ENCODE measurements around the gene ARHGAP15. TPM values are rescaled to one million over a fixed set of nuclear protein-coding genes. Genes with fewer than 3 reads are reported as not detected.

The ARHGAP15 gene
- total RNA-seq, 1 experiment from 2014 or later = not detected

GRCh38 chr2:143375384-143375880, 246.2 kb downstream of the ARHGAP15 start:
- no peaks in the 10 kb centered on the region for H3K27me3 ChIP-seq (ENCODE audit: insufficient read depth, low read depth)
- no peak for DNase-seq
- H3K27ac ChIP-seq = no peak overlapping the region
- H3K9me3 ChIP-seq (ENCODE audit: insufficient read depth, low read depth) = no peaks in the 10 kb centered on the region
- H3K36me3 ChIP-seq (ENCODE audit: low read depth) = no peaks in the 10 kb centered on the region
- no peak overlapping the region for H2AFZ ChIP-seq
- H3F3A ChIP-seq (ENCODE audit: insufficient read depth, low read depth) = no peaks in the 10 kb centered on the region
- no peaks in the 10 kb centered on the region for H3K9me2 ChIP-seq (ENCODE audit: insufficient read depth)
- intact Hi-C loops (cut with micrococcal nuclease; ENCODE audit: unreplicated experiment) = no loop called here
- no peaks in the 10 kb centered on the region for H4K20me1 ChIP-seq (ENCODE audit: insufficient read depth)
- no TSS peak for BruUV-seq (replicated peaks)
- no peak overlapping the region for H3K4me2 ChIP-seq
- no peaks in the 10 kb centered on the region for H3K4me1 ChIP-seq (replicated peaks; ENCODE audit: insufficient read depth)
- no peak overlapping the region for H3K4me3 ChIP-seq
- no peak for TF ChIP-seq EZH2 (IDR thresholded peaks at IDR 0.05; ENCODE audit: low read depth)
- no peaks in the 10 kb centered on the region for H3K79me2 ChIP-seq (ENCODE audit: low read depth)
- POLR2A ChIA-PET (ENCODE audit: unreplicated experiment) = no interaction called here
- CTCF ChIA-PET = no interaction called here

DNA sequence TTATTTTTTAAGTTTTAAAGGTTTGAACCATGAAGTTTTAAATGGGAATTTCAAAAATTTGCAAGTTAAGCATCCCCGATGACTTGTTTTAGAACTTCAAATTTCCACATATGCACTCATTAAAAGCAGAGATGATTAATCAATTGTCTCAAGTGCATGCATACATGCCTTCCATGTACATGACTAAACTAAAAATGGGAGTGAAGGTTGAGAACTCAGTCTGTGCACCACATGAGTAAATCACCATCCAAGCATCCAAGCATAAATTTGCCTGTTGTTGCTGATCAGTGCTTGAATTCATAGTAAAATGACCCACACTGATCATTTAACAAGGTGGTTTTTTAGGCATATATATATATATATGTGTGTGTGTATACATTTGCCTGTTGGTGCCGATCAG, 249.8 kb downstream of the ARHGAP15 start:
- Histone ChIP-seq H3K79me2 (ENCODE audit: low read depth) (no peaks in the 10 kb centered on the region), H3K4me2 (no peak overlapping the region), H3K9me2 (ENCODE audit: insufficient read depth) (no peaks in the 10 kb centered on the region), H3K4me1 (replicated peaks; ENCODE audit: insufficient read depth) (no peaks in the 10 kb centered on the region), H3K27me3 (ENCODE audit: insufficient read depth, low read depth) (no peaks in the 10 kb centered on the region), H2AFZ (no peak overlapping the region), H4K20me1 (ENCODE audit: insufficient read depth) (no peaks in the 10 kb centered on the region), H3K36me3 (ENCODE audit: low read depth) (no peaks in the 10 kb centered on the region), H3K27ac (no peak overlapping the region), H3K9me3 (ENCODE audit: insufficient read depth, low read depth) (no peaks in the 10 kb centered on the region), H3F3A (ENCODE audit: insufficient read depth, low read depth) (no peaks in the 10 kb centered on the region), H3K4me3 (no peak overlapping the region)
- BruUV-seq (replicated peaks) = no TSS peak
- ChIA-PET CTCF (no interaction called here), POLR2A (ENCODE audit: unreplicated experiment) (no interaction called here)
- TF ChIP-seq EZH2 (IDR thresholded peaks at IDR 0.05; ENCODE audit: low read depth) = no peak
- TF ChIP-seq, protein P1, sequence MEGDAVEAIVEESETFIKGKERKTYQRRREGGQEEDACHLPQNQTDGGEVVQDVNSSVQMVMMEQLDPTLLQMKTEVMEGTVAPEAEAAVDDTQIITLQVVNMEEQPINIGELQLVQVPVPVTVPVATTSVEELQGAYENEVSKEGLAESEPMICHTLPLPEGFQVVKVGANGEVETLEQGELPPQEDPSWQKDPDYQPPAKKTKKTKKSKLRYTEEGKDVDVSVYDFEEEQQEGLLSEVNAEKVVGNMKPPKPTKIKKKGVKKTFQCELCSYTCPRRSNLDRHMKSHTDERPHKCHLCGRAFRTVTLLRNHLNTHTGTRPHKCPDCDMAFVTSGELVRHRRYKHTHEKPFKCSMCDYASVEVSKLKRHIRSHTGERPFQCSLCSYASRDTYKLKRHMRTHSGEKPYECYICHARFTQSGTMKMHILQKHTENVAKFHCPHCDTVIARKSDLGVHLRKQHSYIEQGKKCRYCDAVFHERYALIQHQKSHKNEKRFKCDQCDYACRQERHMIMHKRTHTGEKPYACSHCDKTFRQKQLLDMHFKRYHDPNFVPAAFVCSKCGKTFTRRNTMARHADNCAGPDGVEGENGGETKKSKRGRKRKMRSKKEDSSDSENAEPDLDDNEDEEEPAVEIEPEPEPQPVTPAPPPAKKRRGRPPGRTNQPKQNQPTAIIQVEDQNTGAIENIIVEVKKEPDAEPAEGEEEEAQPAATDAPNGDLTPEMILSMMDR (conservative IDR thresholded peaks at IDR 0.05) = no peak
- intact Hi-C loops (cut with micrococcal nuclease; ENCODE audit: unreplicated experiment) = no loop called here
- DNase-seq = no peak

DNA sequence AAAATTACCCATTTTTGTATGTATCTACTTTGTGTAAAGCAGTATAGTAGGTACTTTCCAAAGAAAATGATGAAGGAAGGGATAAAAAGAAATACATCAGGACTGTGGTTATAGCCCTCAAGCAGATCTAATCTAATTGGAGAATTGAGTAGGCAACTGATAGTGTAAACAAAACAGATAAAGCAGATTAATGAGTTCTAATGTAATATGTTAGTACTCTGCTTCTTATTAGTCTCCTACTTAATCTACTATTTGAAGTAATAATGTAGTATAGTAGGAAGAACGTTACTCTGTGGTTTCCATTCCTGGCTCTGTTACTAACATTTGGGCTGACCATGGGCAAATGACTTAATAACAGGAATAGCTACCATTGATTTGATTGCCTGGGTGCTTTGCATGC, 250.7 kb downstream of the ARHGAP15 start:
- POLR2A ChIA-PET (ENCODE audit: unreplicated experiment) = no interaction called here
- CTCF ChIA-PET = no interaction called here
- no peaks in the 10 kb centered on the region for H3K27me3 ChIP-seq (ENCODE audit: insufficient read depth, low read depth)
- no peaks in the 10 kb centered on the region for H4K20me1 ChIP-seq (ENCODE audit: insufficient read depth)
- H3K4me3 ChIP-seq = no peak overlapping the region
- BruUV-seq (replicated peaks) = no TSS peak
- no peak overlapping the region for H2AFZ ChIP-seq
- H3K4me2 ChIP-seq = no peak overlapping the region
- TF ChIP-seq, protein P1 (conservative IDR thresholded peaks at IDR 0.05) = no peak
- TF ChIP-seq EZH2 (IDR thresholded peaks at IDR 0.05; ENCODE audit: low read depth) = no peak
- H3K79me2 ChIP-seq (ENCODE audit: low read depth) = no peaks in the 10 kb centered on the region
- no peak overlapping the region for H3K27ac ChIP-seq
- intact Hi-C loops (cut with micrococcal nuclease; ENCODE audit: unreplicated experiment) = no loop called here
- H3K9me3 ChIP-seq (ENCODE audit: insufficient read depth, low read depth) = no peaks in the 10 kb centered on the region
- H3K4me1 ChIP-seq (replicated peaks; ENCODE audit: insufficient read depth) = no peaks in the 10 kb centered on the region
- no peaks in the 10 kb centered on the region for H3K9me2 ChIP-seq (ENCODE audit: insufficient read depth)
- H3F3A ChIP-seq (ENCODE audit: insufficient read depth, low read depth) = no peaks in the 10 kb centered on the region
- no peaks in the 10 kb centered on the region for H3K36me3 ChIP-seq (ENCODE audit: low read depth)
- no peak for DNase-seq

GRCh38 chr2:143382573-143382972, 253.4 kb downstream of the ARHGAP15 start:
- intact Hi-C loops (cut with micrococcal nuclease; ENCODE audit: unreplicated experiment) = no loop called here
- BruUV-seq (replicated peaks) = no TSS peak
- Histone ChIP-seq H3K4me1 (replicated peaks; ENCODE audit: insufficient read depth) (no peaks in the 10 kb centered on the region), H3F3A (ENCODE audit: insufficient read depth, low read depth) (no peaks in the 10 kb centered on the region), H3K4me2 (no peak overlapping the region), H3K9me2 (ENCODE audit: insufficient read depth) (no peaks in the 10 kb centered on the region), H3K27me3 (ENCODE audit: insufficient read depth, low read depth) (no peaks in the 10 kb centered on the region), H2AFZ (no peak overlapping the region), H3K27ac (no peak overlapping the region), H3K79me2 (ENCODE audit: low read depth) (no peaks in the 10 kb centered on the region), H3K4me3 (no peak overlapping the region), H4K20me1 (ENCODE audit: insufficient read depth) (no peaks in the 10 kb centered on the region), H3K9me3 (ENCODE audit: insufficient read depth, low read depth) (no peaks in the 10 kb centered on the region), H3K36me3 (ENCODE audit: low read depth) (no peaks in the 10 kb centered on the region)
- CTCF ChIA-PET = no interaction called here
- DNase-seq = no peak
- POLR2A ChIA-PET (ENCODE audit: unreplicated experiment) = no interaction called here
- TF ChIP-seq, protein P1 (conservative IDR thresholded peaks at IDR 0.05) = no peak
- TF ChIP-seq EZH2 (IDR thresholded peaks at IDR 0.05; ENCODE audit: low read depth) = no peak
